ENCODE measurements around the gene NR1H4. TPM values are rescaled to one million over a fixed set of nuclear protein-coding genes. Genes with fewer than 3 reads are reported as not detected.
"Not testable (repeated sequence)": the region's sequence is repeated elsewhere in the genome, so short reads cannot be mapped to it uniquely, and the experiment has no call there.

The NR1H4 gene
- total and polyA plus RNA-seq, 8 donors = 0.20 to 0.72 (median 0.44) TPM; not detected in 2

GRCh38 chr12:100579844-100580243, 106.2 kb downstream of the NR1H4 start:
- Histone ChIP-seq H3K27me3 (no peaks in the 10 kb centered on the region), H3K36me3 (no peaks in the 10 kb centered on the region), H3K9me3 (peaks cover 0 to 12% of the 10 kb centered on the region in 2 donors), H3K4me3 (no peak overlapping the region), H3K27ac (no peak overlapping the region), H3K4me1 (peaks cover 0 to 8% of the 10 kb centered on the region in 2 donors)
- ATAC-seq = no peak
- no peak for DNase-seq
- intact Hi-C loops (cut with DNase I) = no loop called here
- TF ChIP-seq, protein P1, sequence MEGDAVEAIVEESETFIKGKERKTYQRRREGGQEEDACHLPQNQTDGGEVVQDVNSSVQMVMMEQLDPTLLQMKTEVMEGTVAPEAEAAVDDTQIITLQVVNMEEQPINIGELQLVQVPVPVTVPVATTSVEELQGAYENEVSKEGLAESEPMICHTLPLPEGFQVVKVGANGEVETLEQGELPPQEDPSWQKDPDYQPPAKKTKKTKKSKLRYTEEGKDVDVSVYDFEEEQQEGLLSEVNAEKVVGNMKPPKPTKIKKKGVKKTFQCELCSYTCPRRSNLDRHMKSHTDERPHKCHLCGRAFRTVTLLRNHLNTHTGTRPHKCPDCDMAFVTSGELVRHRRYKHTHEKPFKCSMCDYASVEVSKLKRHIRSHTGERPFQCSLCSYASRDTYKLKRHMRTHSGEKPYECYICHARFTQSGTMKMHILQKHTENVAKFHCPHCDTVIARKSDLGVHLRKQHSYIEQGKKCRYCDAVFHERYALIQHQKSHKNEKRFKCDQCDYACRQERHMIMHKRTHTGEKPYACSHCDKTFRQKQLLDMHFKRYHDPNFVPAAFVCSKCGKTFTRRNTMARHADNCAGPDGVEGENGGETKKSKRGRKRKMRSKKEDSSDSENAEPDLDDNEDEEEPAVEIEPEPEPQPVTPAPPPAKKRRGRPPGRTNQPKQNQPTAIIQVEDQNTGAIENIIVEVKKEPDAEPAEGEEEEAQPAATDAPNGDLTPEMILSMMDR (IDR thresholded peaks at IDR 0.05) = no peak

DNA sequence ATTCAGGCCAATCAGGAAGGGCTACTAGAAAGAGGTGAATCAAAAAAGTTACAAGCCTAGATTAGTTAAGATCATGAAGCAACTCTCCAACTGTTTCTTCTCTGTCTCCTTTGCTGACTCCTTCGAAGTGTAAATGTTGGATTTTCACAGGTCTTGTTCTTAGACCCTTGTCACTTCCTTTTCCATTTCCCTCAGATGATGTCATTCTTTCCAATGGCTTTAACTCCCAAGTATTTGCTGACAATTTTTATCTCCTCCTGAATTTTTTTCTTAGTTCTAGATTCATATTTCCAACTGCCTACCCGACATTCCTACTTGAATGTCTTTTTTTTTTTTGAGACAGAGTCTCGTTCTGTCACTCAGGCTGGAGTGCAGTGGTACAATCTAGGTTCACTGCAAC, 110.6 kb downstream of the NR1H4 start:
- H3K4me1 ChIP-seq = peaks cover 0 to 5% of the 10 kb centered on the region in 2 donors
- H3K4me3 ChIP-seq = no peak overlapping the region
- intact Hi-C loops (cut with DNase I) = no loop called here
- ATAC-seq (no peak), DNase-seq (no peak)
- TF ChIP-seq, protein P1 (IDR thresholded peaks at IDR 0.05) = no peak
- no peak overlapping the region for H3K27ac ChIP-seq
- H3K9me3 ChIP-seq = peaks cover 0 to 36% of the 10 kb centered on the region in 2 donors
- H3K27me3 ChIP-seq = no peaks in the 10 kb centered on the region
- no peaks in the 10 kb centered on the region for H3K36me3 ChIP-seq

- H3K27ac ChIP-seq = no peak overlapping the region
- TF ChIP-seq, protein P1 (IDR thresholded peaks at IDR 0.05) = no peak
- peaks cover 0 to 27% of the 10 kb centered on the region in 2 donors for H3K9me3 ChIP-seq
- no peak for ATAC-seq
- H3K4me1 ChIP-seq = no peaks in the 10 kb centered on the region
- H3K36me3 ChIP-seq = no peaks in the 10 kb centered on the region
- DNase-seq = no peak
- H3K27me3 ChIP-seq = no peaks in the 10 kb centered on the region
- H3K4me3 ChIP-seq = no peak overlapping the region
- intact Hi-C loops (cut with DNase I) = no loop called here
These were observed 118.3 kb downstream of the NR1H4 start for GRCh38 chr12:100591979-100592378.

GRCh38 chr12:100593490-100593889, 119.8 kb downstream of the NR1H4 start:
- Histone ChIP-seq H3K4me1 (no peaks in the 10 kb centered on the region), H3K27ac (no peak overlapping the region), H3K27me3 (no peaks in the 10 kb centered on the region), H3K36me3 (no peaks in the 10 kb centered on the region), H3K4me3 (no peak overlapping the region), H3K9me3 (peaks cover 0 to 13% of the 10 kb centered on the region in 2 donors)
- intact Hi-C loops (cut with DNase I) = no loop called here
- no peak for DNase-seq
- no peak for ATAC-seq
- TF ChIP-seq, protein P1 (IDR thresholded peaks at IDR 0.05) = no peak

DNA sequence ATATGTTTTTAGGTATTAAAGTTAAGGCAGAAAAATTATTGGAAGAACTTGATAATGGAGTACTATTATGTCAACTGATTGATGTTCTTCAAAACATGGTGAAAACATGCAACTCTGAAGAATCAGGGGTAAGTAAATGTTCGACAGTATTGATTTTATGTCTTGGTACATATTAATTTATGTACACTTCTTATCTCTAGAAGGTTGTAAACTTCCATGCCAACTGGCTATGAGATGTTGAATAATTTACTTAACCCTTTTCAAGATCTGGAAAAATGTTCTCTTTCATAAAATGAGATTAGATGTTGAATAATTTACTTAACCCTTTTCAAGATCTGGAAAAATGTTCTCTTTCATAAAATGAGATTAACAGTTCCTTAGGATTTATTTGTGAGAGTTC, 128.0 kb downstream of the NR1H4 start:
- no peak for ATAC-seq
- H3K27me3 ChIP-seq = no peaks in the 10 kb centered on the region
- intact Hi-C loops (cut with DNase I) = no loop called here
- no peak overlapping the region for H3K4me3 ChIP-seq
- no peaks in the 10 kb centered on the region for H3K9me3 ChIP-seq
- H3K27ac ChIP-seq = no peak overlapping the region
- DNase-seq = no peak
- no peaks in the 10 kb centered on the region for H3K36me3 ChIP-seq
- no peaks in the 10 kb centered on the region for H3K4me1 ChIP-seq
- TF ChIP-seq, protein P1 (IDR thresholded peaks at IDR 0.05) = no peak

DNA sequence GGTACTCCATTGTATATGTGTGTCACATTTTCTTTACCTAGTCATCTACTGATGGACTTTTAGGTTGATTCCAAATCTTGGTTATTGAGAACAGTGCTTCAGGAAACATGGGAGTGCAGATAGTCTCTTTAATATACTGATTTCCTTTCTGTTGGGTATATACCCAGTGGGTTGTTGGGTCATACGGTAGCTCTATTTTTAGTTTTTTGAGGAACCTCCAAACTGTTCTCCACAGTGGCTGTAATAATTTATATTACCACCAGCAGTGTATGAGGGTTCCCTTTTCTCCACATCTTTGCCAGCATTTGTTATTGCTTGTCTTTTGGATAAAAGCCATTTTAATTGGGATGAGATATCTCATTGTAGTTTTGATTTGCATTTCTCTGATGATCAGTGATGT, 129.3 kb downstream of the NR1H4 start:
- H3K36me3 ChIP-seq; H3K4me1 ChIP-seq; H3K27me3 ChIP-seq; DNase-seq; intact Hi-C loops (cut with DNase I); ATAC-seq; H3K9me3 ChIP-seq; H3K27ac ChIP-seq; H3K4me3 ChIP-seq: not testable (repeated sequence)

Data from left lung (tissue), 10 donors.